Endothelial cell of umbilical vein (primary cell): ENCODE measurements around the gene CAMKV. TPM values are rescaled to one million over a fixed set of nuclear protein-coding genes. Genes with fewer than 3 reads are reported as not detected.

Experiments used
- BruUV-seq: library from RNA; stranded (reverse); fragments of 400-500 nt; replicated peaks from 2 replicates; lab custom pipeline; 2021; lab: Mats Ljungman, UMichigan
- CTCF ChIA-PET: fragments of 300-600, 350-600 bp; sonication (Branson Sonifier 250); formaldehyde crosslinking; loops from one replicate; lab custom pipeline; 2021; ENCODE audit warnings: antibody characterized with exemption, inconsistent platforms; lab: Charles Lee
- POLR2A ChIA-PET: fragments of 300-600, 350-600 bp; sonication (Branson Sonifier 250); formaldehyde crosslinking; loops from one replicate; lab custom pipeline; 2021; ENCODE audit warnings: antibody characterized with exemption, inconsistent platforms; lab: Charles Lee
- DNase-seq: peaks from one replicate; pipeline ENCODE4 v3.0.0-alpha.2; 2011; ENCODE audit warnings: low read depth, low spot score
- FAIRE-seq: peaks from 2 replicates; lab custom pipeline; 2011; peaks lifted over from hg19 to GRCh38; lab: Jason Lieb, UNC
- H2AFZ ChIP-seq: 2 replicates; pipeline ENCODE4 v1.6.0; 2012; ENCODE audit warnings: low read depth, low read length, control low read depth, inconsistent platforms
- H3K27ac ChIP-seq: 2 replicates; pipeline ENCODE4 v1.5.1; 2011; ENCODE audit warnings: low read depth, mild to moderate bottlenecking, control low read depth, low read length, moderate library complexity; ENCODE audit not compliant: insufficient read depth
- H3K27me3 ChIP-seq, 2 experiments: 2 replicates each; pipeline versions ENCODE4 v1.6.0 to v1.6.1; 2011; ENCODE audit warnings: low read length in 2 of 2, mixed read lengths in 1 of 2; ENCODE audit not compliant: control insufficient read depth in 2 of 2, insufficient read depth in 2 of 2
- H3K36me3 ChIP-seq, 2 experiments: 2 replicates in 1 of 2; 3 replicates in 1 of 2; pipeline ENCODE4 v1.5.1; 2011; ENCODE audit warnings: low read length in 2 of 2, mild to moderate bottlenecking in 1 of 2, moderate library complexity in 1 of 2; ENCODE audit not compliant: control insufficient read depth in 2 of 2, insufficient read depth in 2 of 2; ENCODE audit errors: extremely low read depth in 1 of 2
- H3K4me1 ChIP-seq: 3 replicates; pipeline ENCODE4 v1.5.1; 2011; ENCODE audit warnings: mild to moderate bottlenecking, low read length; ENCODE audit not compliant: control insufficient read depth, insufficient read depth; ENCODE audit errors: extremely low read depth
- H3K4me2 ChIP-seq: 2 replicates; pipeline ENCODE4 v1.6.1; 2011; ENCODE audit warnings: low read length, control low read depth, mixed read lengths; ENCODE audit not compliant: insufficient read depth
- H3K4me3 ChIP-seq, 3 experiments: fragments of 200-600 bp in 1 of 3; sonication (generic), shearing (Covaris generic) in 1 of 3; replicated peaks in 1 of 3; 2 replicates each; pipeline ENCODE4 v1.5.1; 2011 to 2016; ENCODE audit warnings: control low read depth in 3 of 3, low read length in 3 of 3, mild to moderate bottlenecking in 2 of 3, inconsistent platforms in 1 of 3, low read depth in 1 of 3, moderate library complexity in 1 of 3; ENCODE audit not compliant: insufficient read depth in 1 of 3
- H3K79me2 ChIP-seq: 2 replicates; pipeline ENCODE4 v1.6.0; 2012; ENCODE audit warnings: low read length, inconsistent platforms; ENCODE audit not compliant: control insufficient read depth, insufficient read depth
- H3K9ac ChIP-seq: replicated peaks from 2 replicates; pipeline ENCODE3; 2011; ENCODE audit warnings: low read length, control low read depth; ENCODE audit not compliant: insufficient read depth; ENCODE audit errors: extremely low read depth
- H3K9me1 ChIP-seq: replicated peaks from 3 replicates; pipeline ENCODE4 v1.6.0; 2011; ENCODE audit warnings: mild to moderate bottlenecking, low read length; ENCODE audit not compliant: control insufficient read depth, insufficient read depth; ENCODE audit errors: extremely low read depth
- H3K9me3 ChIP-seq: replicated peaks from 2 replicates; pipeline ENCODE4 v1.5.1; 2012; ENCODE audit warnings: low read length, inconsistent platforms; ENCODE audit not compliant: control insufficient read depth, insufficient read depth
- H4K20me1 ChIP-seq: replicated peaks from 2 replicates; pipeline ENCODE3; 2011; ENCODE audit warnings: mild to moderate bottlenecking, low read length; ENCODE audit not compliant: control insufficient read depth, insufficient read depth; ENCODE audit errors: extremely low read depth
- CTCF ChIP-seq, 2 donors: IDR thresholded peaks; 1 replicate in 1 of 2; 2 replicates in 1 of 2; pipeline ENCODE4 v1.5.1; 2011; ENCODE audit warnings: low read length in 2 of 2, mild to moderate bottlenecking in 2 of 2, moderate library complexity in 2 of 2, control low read depth in 1 of 2, inconsistent platforms in 1 of 2, low read depth in 1 of 2; ENCODE audit not compliant: insufficient read depth in 1 of 2; ENCODE audit errors: extremely low read depth in 1 of 2
- EZH2 ChIP-seq: IDR thresholded peaks from 2 replicates; pipeline ENCODE4 v1.6.1; 2012; ENCODE audit warnings: borderline replicate concordance, low read depth, mild to moderate bottlenecking, moderate library complexity, low read length, inconsistent platforms; ENCODE audit not compliant: severe bottlenecking
- MAX ChIP-seq: IDR thresholded peaks from 2 replicates; pipeline ENCODE4 v1.6.1; 2011; ENCODE audit not compliant: insufficient read depth, insufficient read length
- MYC ChIP-seq: IDR thresholded peaks from one replicate; pipeline ENCODE4 v1.6.1; 2011; ENCODE audit warnings: mild to moderate bottlenecking, low read depth, low read length
- POLR2A ChIP-seq: IDR thresholded peaks from 2 replicates; pipeline ENCODE4 v1.6.1; 2012; ENCODE audit warnings: low read depth, mild to moderate bottlenecking, control low read depth, low read length
- POLR2AphosphoS5 ChIP-seq: IDR thresholded peaks from 2 replicates; pipeline ENCODE4 v1.6.1; 2012; ENCODE audit warnings: low read depth, mild to moderate bottlenecking, control low read depth, low read length, moderate library complexity; ENCODE audit not compliant: insufficient read depth
- dilution Hi-C: fragments of 300-500 bp; cut with MboI; formaldehyde crosslinking; loops from one replicate; pipeline ENCODE4 v1.15.0; 2019; ENCODE audit warnings: low sequenced_read_pairs; ENCODE audit not compliant: extremely low pct_ligation_motif_present
- intact Hi-C: fragments of 100-400 bp; cut with micrococcal nuclease; formaldehyde crosslinking; loops from one replicate; pipeline ENCODE4 v1.10.0; 2022
- polyA plus RNA-seq, 4 experiments: library from polyadenylated mRNA; depleted of rRNA in 3 of 4; stranded (reverse) in 3 of 4; unstranded in 1 of 4; fragments of >200 nt; gene quantifications; 2 replicates each; pipeline versions ENCODE4 v1.2.1 to v1.2.3, GENCODE V29; 2011 to 2012; ENCODE audit warnings: missing spikeins in 1 of 4
- total RNA-seq: library from RNA; stranded (reverse); gene quantifications from 2 replicates; pipeline ENCODE4 v1.2.3, GENCODE V29; 2021

The CAMKV gene
- total and polyA plus RNA-seq, 2 donors (not counting 3 experiments of a cell fraction or from before 2014, with no cell fraction given): not detected

- no peak for DNase-seq
- FAIRE-seq: no peak
- TF ChIP-seq MYC: no peak
- no peak for TF ChIP-seq CTCF (IDR thresholded peaks at IDR 0.05; ENCODE audit: extremely low read depth in 1 of 2, insufficient read depth in 1 of 2, low read depth in 1 of 2, low read length in 2 of 2)
- TF ChIP-seq POLR2AphosphoS5: no peak
- TF ChIP-seq EZH2: no peak
- intact Hi-C loops: no loop called here
- Histone ChIP-seq H2AFZ (no peak overlapping the region), H3K4me1 (no peaks in the 10 kb centered on the region), H3K9me1 (no peaks in the 10 kb centered on the region), H3K27ac (no peak overlapping the region), H3K27me3 (no peaks in the 10 kb centered on the region), H3K36me3 (no peaks in the 10 kb centered on the region), H3K4me3 (no peak overlapping the region), H3K79me2 (no peaks in the 10 kb centered on the region), H3K9ac (no peak overlapping the region), H3K4me2 (no peak overlapping the region), H4K20me1 (no peaks in the 10 kb centered on the region), H3K9me3 (no peaks in the 10 kb centered on the region)
- dilution Hi-C loops: no loop called here
- no TSS peak for BruUV-seq
- CTCF ChIA-PET: interaction anchor here (0.9 to 11.8 kb wide), 5 partner anchors 8 to 75 kb away, joined by 3 to 545 read pairs (median 9); partner anchors contain the start of genes CDHR4, INKA1 and IP6K1
- POLR2A ChIA-PET: no interaction called here
Measured at GRCh38 chr3:49831341-49831740, 38.4 kb downstream of the CAMKV start.

GRCh38 chr3:49826016-49826415 lies 43.7 kb downstream of the CAMKV start:
- BruUV-seq: no TSS peak
- TF ChIP-seq EZH2 (no peak), MAX (no peak), POLR2A (no peak), CTCF (IDR thresholded peaks at IDR 0.05; ENCODE audit: extremely low read depth in 1 of 2, insufficient read depth in 1 of 2, low read depth in 1 of 2, low read length in 2 of 2) (no peak), MYC (no peak)
- POLR2A ChIA-PET: no interaction called here

More at GRCh38 chr3:49826016-49826415, 43.7 kb downstream of the CAMKV start:
- Histone ChIP-seq H3K79me2 (no peaks in the 10 kb centered on the region), H3K4me2 (no peak overlapping the region), H3K4me3 (no peak overlapping the region), H2AFZ (no peak overlapping the region), H3K9me1 (no peaks in the 10 kb centered on the region), H3K9me3 (no peaks in the 10 kb centered on the region), H3K9ac (no peak overlapping the region), H3K27me3 (no peaks in the 10 kb centered on the region), H3K27ac (no peak overlapping the region), H4K20me1 (no peaks in the 10 kb centered on the region), H3K36me3 (no peaks in the 10 kb centered on the region), H3K4me1 (no peaks in the 10 kb centered on the region)
- CTCF ChIA-PET: interaction anchor here (1.3 to 2.5 kb wide), 3 partner anchors 13 to 23 kb away, joined by 6 to 14 read pairs (median 6); partner anchors contain the start of gene INKA1
- intact Hi-C loops (no loop called here), dilution Hi-C loops (no loop called here)
- FAIRE-seq (no peak), DNase-seq (no peak)
